ENCODE results near the gene CSTF2T. TPM values are rescaled to one million over a fixed set of nuclear protein-coding genes. Genes with fewer than 3 reads are reported as not detected.
"Not testable (repeated sequence)": the region's sequence is repeated elsewhere in the genome, so short reads cannot be mapped to it uniquely, and the experiment has no call there.

CSTF2T gene
- total and polyA plus RNA-seq, 5 donors from 2014 or later: 14.3 to 30.2 (median 16.4) TPM

GRCh38 chr10:51696251-51696650, 3.1 kb downstream of the CSTF2T start:
- H3K36me3 ChIP-seq (ENCODE audit: control insufficient read depth, insufficient read depth, low read length): peaks cover 11% of the 10 kb centered on the region
- H3K4me3 Mint-ChIP-seq: peak overlapping the region; percentile 26 to 59 (median 39)
- no peak for ATAC-seq (ENCODE audit: low read depth in 2 of 2)
- no peaks in the 10 kb centered on the region for H3K27me3 ChIP-seq (ENCODE audit: control insufficient read depth, insufficient read depth, low read length)
- no peak for DNase-seq
- peak overlapping the region; percentile 32 to 86 (median 84) for H3K27ac Mint-ChIP-seq
- H3K36me3 Mint-ChIP-seq: peaks cover 23% of the 10 kb centered on the region
- H3K4me1 ChIP-seq (ENCODE audit: control insufficient read depth, insufficient read depth, low read length, poor library complexity, severe bottlenecking): peaks cover 48% of the 10 kb centered on the region
- H3K4me1 Mint-ChIP-seq: peaks cover 27 to 61% (median 41%) of the 10 kb centered on the region in 4 donors
- H3K9me3 ChIP-seq (ENCODE audit: control insufficient read depth in 2 of 2, low read length in 2 of 2): no peaks in the 10 kb centered on the region
- H3K4me3 ChIP-seq (ENCODE audit: low read depth, low read length): peak overlapping the region; percentile 46
- H3K27ac ChIP-seq (ENCODE audit: insufficient read depth, low read length, poor library complexity, severe bottlenecking): peak overlapping the region; percentile 47
- no peaks in the 10 kb centered on the region for H3K9me3 Mint-ChIP-seq
- H3K27me3 Mint-ChIP-seq: peaks cover 8% of the 10 kb centered on the region

- H3K36me3 Mint-ChIP-seq: peaks cover 21% of the 10 kb centered on the region
- no peak overlapping the region for H3K4me3 Mint-ChIP-seq
- peaks cover 23 to 51% (median 38%) of the 10 kb centered on the region in 4 donors for H3K4me1 Mint-ChIP-seq
- peak overlapping the region in 1 of 3 donors; percentile 31 for H3K27ac Mint-ChIP-seq
- no peak for DNase-seq
- peaks cover 11% of the 10 kb centered on the region for H3K36me3 ChIP-seq (ENCODE audit: control insufficient read depth, insufficient read depth, low read length)
- H3K27me3 Mint-ChIP-seq: peaks cover 4% of the 10 kb centered on the region
- no peak overlapping the region for H3K4me3 ChIP-seq (ENCODE audit: low read depth, low read length)
- H3K27me3 ChIP-seq (ENCODE audit: control insufficient read depth, insufficient read depth, low read length): no peaks in the 10 kb centered on the region
- H3K27ac ChIP-seq (ENCODE audit: insufficient read depth, low read length, poor library complexity, severe bottlenecking): no peak overlapping the region
- ATAC-seq (ENCODE audit: low read depth in 2 of 2): no peak
- peaks cover 40% of the 10 kb centered on the region for H3K4me1 ChIP-seq (ENCODE audit: control insufficient read depth, insufficient read depth, low read length, poor library complexity, severe bottlenecking)
- no peaks in the 10 kb centered on the region for H3K9me3 ChIP-seq (ENCODE audit: control insufficient read depth in 2 of 2, low read length in 2 of 2)
- peaks cover 0 to 3% (median 0%) of the 10 kb centered on the region in 7 donors for H3K9me3 Mint-ChIP-seq
Observed at GRCh38 chr10:51694086-51694768, 5.2 kb downstream of the CSTF2T start.

GRCh38 chr10:51691135-51691534, 8.3 kb downstream of the CSTF2T start:
- Mint-ChIP-seq H3K9me3 (peaks cover 0 to 3% (median 0%) of the 10 kb centered on the region in 7 donors), H3K27me3 (peaks cover 4% of the 10 kb centered on the region), H3K4me1 (peaks cover 13 to 21% (median 18%) of the 10 kb centered on the region in 4 donors), H3K4me3 (no peak overlapping the region), H3K27ac (no peak overlapping the region), H3K36me3 (peaks cover 5% of the 10 kb centered on the region)
- ATAC-seq (ENCODE audit: low read depth in 2 of 2): no peak
- Histone ChIP-seq H3K27ac (ENCODE audit: insufficient read depth, low read length, poor library complexity, severe bottlenecking) (no peak overlapping the region), H3K9me3 (ENCODE audit: control insufficient read depth in 2 of 2, low read length in 2 of 2) (no peaks in the 10 kb centered on the region), H3K36me3 (ENCODE audit: control insufficient read depth, insufficient read depth, low read length) (no peaks in the 10 kb centered on the region), H3K4me1 (ENCODE audit: control insufficient read depth, insufficient read depth, low read length, poor library complexity, severe bottlenecking) (peaks cover 11% of the 10 kb centered on the region), H3K27me3 (ENCODE audit: control insufficient read depth, insufficient read depth, low read length) (no peaks in the 10 kb centered on the region), H3K4me3 (ENCODE audit: low read depth, low read length) (no peak overlapping the region)
- DNase-seq: no peak

- no peaks in the 10 kb centered on the region for H3K36me3 ChIP-seq (ENCODE audit: control insufficient read depth, insufficient read depth, low read length)
Observed at GRCh38 chr10:51689536-51689935, 9.9 kb downstream of the CSTF2T start.

GRCh38 chr10:51688826-51689225, 10.6 kb downstream of the CSTF2T start:
- not testable (repeated sequence) for H3K9me3 ChIP-seq (ENCODE audit: control insufficient read depth in 2 of 2, low read length in 2 of 2); H3K27ac Mint-ChIP-seq; H3K4me3 ChIP-seq (ENCODE audit: low read depth, low read length); H3K27ac ChIP-seq (ENCODE audit: insufficient read depth, low read length, poor library complexity, severe bottlenecking); H3K27me3 Mint-ChIP-seq; H3K4me1 ChIP-seq (ENCODE audit: control insufficient read depth, insufficient read depth, low read length, poor library complexity, severe bottlenecking); H3K4me1 Mint-ChIP-seq; ATAC-seq (ENCODE audit: low read depth in 2 of 2); H3K9me3 Mint-ChIP-seq; H3K36me3 Mint-ChIP-seq; H3K4me3 Mint-ChIP-seq; H3K27me3 ChIP-seq (ENCODE audit: control insufficient read depth, insufficient read depth, low read length); H3K36me3 ChIP-seq (ENCODE audit: control insufficient read depth, insufficient read depth, low read length); DNase-seq

More at GRCh38 chr10:51689536-51689935, 9.9 kb downstream of the CSTF2T start:
- DNase-seq: no peak
- no peak overlapping the region for H3K4me3 Mint-ChIP-seq
- H3K27ac ChIP-seq (ENCODE audit: insufficient read depth, low read length, poor library complexity, severe bottlenecking): no peak overlapping the region
- H3K9me3 Mint-ChIP-seq: peaks cover 0 to 3% (median 0%) of the 10 kb centered on the region in 7 donors
- H3K36me3 Mint-ChIP-seq: no peaks in the 10 kb centered on the region
- no peak for ATAC-seq (ENCODE audit: low read depth in 2 of 2)
- peaks cover 3% of the 10 kb centered on the region for H3K27me3 ChIP-seq (ENCODE audit: control insufficient read depth, insufficient read depth, low read length)
- peaks cover 0 to 5% (median 4%) of the 10 kb centered on the region in 4 donors for H3K4me1 Mint-ChIP-seq
- peaks cover 4% of the 10 kb centered on the region for H3K27me3 Mint-ChIP-seq
- H3K27ac Mint-ChIP-seq: no peak overlapping the region
- H3K4me1 ChIP-seq (ENCODE audit: control insufficient read depth, insufficient read depth, low read length, poor library complexity, severe bottlenecking): no peaks in the 10 kb centered on the region
- no peak overlapping the region for H3K4me3 ChIP-seq (ENCODE audit: low read depth, low read length)
- no peaks in the 10 kb centered on the region for H3K9me3 ChIP-seq (ENCODE audit: control insufficient read depth in 2 of 2, low read length in 2 of 2)

GRCh38 chr10:51687296-51687695, 12.1 kb downstream of the CSTF2T start:
- no peak overlapping the region for H3K27ac Mint-ChIP-seq
- no peak overlapping the region for H3K4me3 ChIP-seq (ENCODE audit: low read depth, low read length)
- H3K4me1 ChIP-seq (ENCODE audit: control insufficient read depth, insufficient read depth, low read length, poor library complexity, severe bottlenecking): no peaks in the 10 kb centered on the region
- H3K36me3 Mint-ChIP-seq: no peaks in the 10 kb centered on the region
- peaks cover 8% of the 10 kb centered on the region for H3K27me3 ChIP-seq (ENCODE audit: control insufficient read depth, insufficient read depth, low read length)
- no peaks in the 10 kb centered on the region for H3K36me3 ChIP-seq (ENCODE audit: control insufficient read depth, insufficient read depth, low read length)
- ATAC-seq (ENCODE audit: low read depth in 2 of 2) (no peak), DNase-seq (no peak)
- H3K4me1 Mint-ChIP-seq: peaks cover 0 to 4% (median under 1%) of the 10 kb centered on the region in 4 donors
- H3K9me3 ChIP-seq (ENCODE audit: control insufficient read depth in 2 of 2, low read length in 2 of 2): no peaks in the 10 kb centered on the region
- H3K4me3 Mint-ChIP-seq: no peak overlapping the region
- peaks cover 16% of the 10 kb centered on the region for H3K27me3 Mint-ChIP-seq
- H3K9me3 Mint-ChIP-seq: peaks cover 0 to 3% (median 0%) of the 10 kb centered on the region in 7 donors
- H3K27ac ChIP-seq (ENCODE audit: insufficient read depth, low read length, poor library complexity, severe bottlenecking): no peak overlapping the region

GRCh38 chr10:51685768-51686167, 13.6 kb downstream of the CSTF2T start:
- H3K4me3 ChIP-seq (ENCODE audit: low read depth, low read length): no peak overlapping the region
- no peak overlapping the region for H3K27ac ChIP-seq (ENCODE audit: insufficient read depth, low read length, poor library complexity, severe bottlenecking)
- Mint-ChIP-seq H3K36me3 (no peaks in the 10 kb centered on the region), H3K4me3 (no peak overlapping the region), H3K9me3 (peaks cover 0 to 3% (median 0%) of the 10 kb centered on the region in 7 donors), H3K27me3 (peaks cover 13% of the 10 kb centered on the region), H3K4me1 (peaks cover 0 to 4% (median under 1%) of the 10 kb centered on the region in 4 donors), H3K27ac (no peak overlapping the region)
- peaks cover 8% of the 10 kb centered on the region for H3K27me3 ChIP-seq (ENCODE audit: control insufficient read depth, insufficient read depth, low read length)
- no peaks in the 10 kb centered on the region for H3K36me3 ChIP-seq (ENCODE audit: control insufficient read depth, insufficient read depth, low read length)
- H3K4me1 ChIP-seq (ENCODE audit: control insufficient read depth, insufficient read depth, low read length, poor library complexity, severe bottlenecking): no peaks in the 10 kb centered on the region
- DNase-seq (no peak), ATAC-seq (ENCODE audit: low read depth in 2 of 2) (no peak)
- H3K9me3 ChIP-seq (ENCODE audit: control insufficient read depth in 2 of 2, low read length in 2 of 2): no peaks in the 10 kb centered on the region
